Measurements from ENCODE around the gene CDC42EP1. TPM values are rescaled to one million over a fixed set of nuclear protein-coding genes. Genes with fewer than 3 reads are reported as not detected.
A peak's percentile ranks its signal among the peaks of the same experiment; 100 is the strongest.

The CDC42EP1 gene
- polyA plus RNA-seq, 3 donors = 5.9 to 13.2 (median 8.5) TPM

- Histone ChIP-seq H2AFZ (ENCODE audit: insufficient read depth, low read depth, low read length, poor library complexity, severe bottlenecking) (no peak overlapping the region), H3K4me3 (replicated peaks in 1 of 3; ENCODE audit: low read depth in 2 of 3, low read length in 3 of 3) (no peak overlapping the region), H3K9ac (ENCODE audit: insufficient read depth, low read length, poor library complexity, severe bottlenecking) (no peak overlapping the region), H4K20me1 (ENCODE audit: insufficient read depth, low read length) (peaks cover 6% of the 10 kb centered on the region), H3K79me2 (ENCODE audit: insufficient read depth, low read length) (peaks cover 1% of the 10 kb centered on the region), H3K4me1 (ENCODE audit: control insufficient read depth in 1 of 2, insufficient read depth in 2 of 2, low read length in 2 of 2) (no peaks in the 10 kb centered on the region), H3K9me3 (replicated peaks in 1 of 2; ENCODE audit: control insufficient read depth in 1 of 2, insufficient read depth in 1 of 2, low read length in 2 of 2) (no peaks in the 10 kb centered on the region), H3K27me3 (ENCODE audit: control insufficient read depth in 2 of 2, insufficient read depth in 2 of 2, low read length in 2 of 2) (no peaks in the 10 kb centered on the region), H3K4me2 (replicated peaks; ENCODE audit: extremely low read depth, low read length, poor library complexity, severe bottlenecking) (no peak overlapping the region), H3K36me3 (replicated peaks in 1 of 2; ENCODE audit: control insufficient read depth in 1 of 2, insufficient read depth in 2 of 2, low read length in 2 of 2) (peaks cover 71 to 87% of the 10 kb centered on the region in 2 donors), H3K27ac (ENCODE audit: low read depth in 1 of 2, low read length in 2 of 2) (no peak overlapping the region)
- Mint-ChIP-seq H3K4me1 (peaks cover 2% of the 10 kb centered on the region), H3K27ac (peak overlapping the region in 2 of 7 donors; percentile 20 to 45), H3K4me3 (no peak overlapping the region), H3K9me3 (no peaks in the 10 kb centered on the region), H3K27me3 (ENCODE audit: low read depth in 3 of 3) (peaks cover 0 to 1% (median 0%) of the 10 kb centered on the region in 3 donors), H3K36me3 (peaks cover 69 to 95% of the 10 kb centered on the region in 2 donors)
- TF ChIP-seq, protein P1, sequence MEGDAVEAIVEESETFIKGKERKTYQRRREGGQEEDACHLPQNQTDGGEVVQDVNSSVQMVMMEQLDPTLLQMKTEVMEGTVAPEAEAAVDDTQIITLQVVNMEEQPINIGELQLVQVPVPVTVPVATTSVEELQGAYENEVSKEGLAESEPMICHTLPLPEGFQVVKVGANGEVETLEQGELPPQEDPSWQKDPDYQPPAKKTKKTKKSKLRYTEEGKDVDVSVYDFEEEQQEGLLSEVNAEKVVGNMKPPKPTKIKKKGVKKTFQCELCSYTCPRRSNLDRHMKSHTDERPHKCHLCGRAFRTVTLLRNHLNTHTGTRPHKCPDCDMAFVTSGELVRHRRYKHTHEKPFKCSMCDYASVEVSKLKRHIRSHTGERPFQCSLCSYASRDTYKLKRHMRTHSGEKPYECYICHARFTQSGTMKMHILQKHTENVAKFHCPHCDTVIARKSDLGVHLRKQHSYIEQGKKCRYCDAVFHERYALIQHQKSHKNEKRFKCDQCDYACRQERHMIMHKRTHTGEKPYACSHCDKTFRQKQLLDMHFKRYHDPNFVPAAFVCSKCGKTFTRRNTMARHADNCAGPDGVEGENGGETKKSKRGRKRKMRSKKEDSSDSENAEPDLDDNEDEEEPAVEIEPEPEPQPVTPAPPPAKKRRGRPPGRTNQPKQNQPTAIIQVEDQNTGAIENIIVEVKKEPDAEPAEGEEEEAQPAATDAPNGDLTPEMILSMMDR (IDR thresholded peaks at IDR 0.05) = no peak
- WGBS (ENCODE audit: insufficient coverage) = 96% methylated on average over 10 of the region's 14 CpGs
- DNase-seq = peak in 1 of 3 donors; percentile 9
- intact Hi-C loops (cut with micrococcal nuclease) = no loop called here
Observed at GRCh38 chr22:37618072-37618656, 57.9 kb downstream of the CDC42EP1 start.

- Mint-ChIP-seq H3K27me3 (ENCODE audit: low read depth in 3 of 3) (peaks cover 0 to 1% (median 0%) of the 10 kb centered on the region in 3 donors), H3K4me1 (peaks cover 1% of the 10 kb centered on the region), H3K4me3 (no peak overlapping the region), H3K27ac (peak overlapping the region in 3 of 7 donors; percentile 20 to 45 (median 37)), H3K9me3 (no peaks in the 10 kb centered on the region), H3K36me3 (peaks cover 69 to 92% of the 10 kb centered on the region in 2 donors)
- intact Hi-C loops (cut with micrococcal nuclease) = no loop called here
- peaks cover 73 to 89% of the 10 kb centered on the region in 2 donors for H3K36me3 ChIP-seq (replicated peaks in 1 of 2; ENCODE audit: control insufficient read depth in 1 of 2, insufficient read depth in 2 of 2, low read length in 2 of 2)
- no peak overlapping the region for H3K9ac ChIP-seq (ENCODE audit: insufficient read depth, low read length, poor library complexity, severe bottlenecking)
- WGBS (ENCODE audit: insufficient coverage) = 97% methylated on average over 6 of the region's 6 CpGs
- no peak overlapping the region for H3K27ac ChIP-seq (ENCODE audit: low read depth in 1 of 2, low read length in 2 of 2)
- no peak overlapping the region for H2AFZ ChIP-seq (ENCODE audit: insufficient read depth, low read depth, low read length, poor library complexity, severe bottlenecking)
- H3K4me1 ChIP-seq (ENCODE audit: control insufficient read depth in 1 of 2, insufficient read depth in 2 of 2, low read length in 2 of 2) = peaks cover 1 to 2% of the 10 kb centered on the region in 2 donors
- TF ChIP-seq, protein P1 (IDR thresholded peaks at IDR 0.05) = no peak
- peaks cover 9% of the 10 kb centered on the region for H4K20me1 ChIP-seq (ENCODE audit: insufficient read depth, low read length)
- no peak overlapping the region for H3K4me3 ChIP-seq (replicated peaks in 1 of 3; ENCODE audit: low read depth in 2 of 3, low read length in 3 of 3)
- no peaks in the 10 kb centered on the region for H3K9me3 ChIP-seq (replicated peaks in 1 of 2; ENCODE audit: control insufficient read depth in 1 of 2, insufficient read depth in 1 of 2, low read length in 2 of 2)
- H3K4me2 ChIP-seq (replicated peaks; ENCODE audit: extremely low read depth, low read length, poor library complexity, severe bottlenecking) = no peak overlapping the region
- H3K27me3 ChIP-seq (ENCODE audit: control insufficient read depth in 2 of 2, insufficient read depth in 2 of 2, low read length in 2 of 2) = no peaks in the 10 kb centered on the region
- DNase-seq = no peak
- no peaks in the 10 kb centered on the region for H3K79me2 ChIP-seq (ENCODE audit: insufficient read depth, low read length)
Observed at GRCh38 chr22:37618674-37619073, 58.4 kb downstream of the CDC42EP1 start.

Small RNA genes within 50 kb of the gene (small RNA-seq; reads per million reads assigned to genes)
- not detected for gene RF00017 (ENCODE audit: insufficient read length, low read depth)

Other genes starting within 250 kb of the CDC42EP1 start
- under 1 TPM in 1 of 3 donors, not detected in 2; 0.01 TPM for gene ELFN2, start 133.0 kb upstream of the CDC42EP1 start, polyA plus RNA-seq
- 100 to 1,000 TPM in 2 of 3 donors, 10 to 100 TPM in 1; 84.1 to 196 (median 181) TPM for gene MFNG, start 74.1 kb upstream of the CDC42EP1 start, polyA plus RNA-seq
- gene CARD10, start 41.1 kb upstream of the CDC42EP1 start, polyA plus RNA-seq = under 1 TPM in 1 of 3 donors, not detected in 2; 0.03 TPM
- 100 to 1,000 TPM; 654 to 878 (median 865) TPM for gene LGALS2, start 19.6 kb downstream of the CDC42EP1 start, polyA plus RNA-seq
- gene GGA1, start 48.4 kb downstream of the CDC42EP1 start, polyA plus RNA-seq = 10 to 100 TPM; 19.8 to 91.0 (median 24.8) TPM
- gene SH3BP1, start 79.2 kb downstream of the CDC42EP1 start, polyA plus RNA-seq = 100 to 1,000 TPM in 1 of 3 donors, 10 to 100 TPM in 2; 20.0 to 214 (median 20.0) TPM
- gene PDXP, start 98.2 kb downstream of the CDC42EP1 start, polyA plus RNA-seq = 1 to 10 TPM; 1.0 to 4.7 (median 4.3) TPM
- 1,000 to 10,000 TPM; 1,719 to 2,320 (median 1,844) TPM for gene LGALS1, start 115.2 kb downstream of the CDC42EP1 start, polyA plus RNA-seq
- gene NOL12, start 125.9 kb downstream of the CDC42EP1 start, polyA plus RNA-seq = 10 to 100 TPM; 47.3 to 52.0 (median 49.2) TPM
- 10 to 100 TPM; 43.0 to 46.6 (median 44.7) TPM for gene TRIOBP, start 136.6 kb downstream of the CDC42EP1 start, polyA plus RNA-seq
- gene GCAT, start 247.5 kb downstream of the CDC42EP1 start, polyA plus RNA-seq = 1 to 10 TPM in 2 of 3 donors, under 1 TPM in 1; 0.56 to 1.9 (median 1.1) TPM

Measured in CD14-positive monocyte (primary cell).